WTC11 (cell line): ENCODE measurements around the gene GMEB2.

Experiments
- CBFB ChIP-seq: sonication (generic); formaldehyde crosslinking; IDR thresholded peaks from 2 replicates; pipeline ENCODE4 v1.8.1; 2022; ENCODE audit warnings: mild to moderate bottlenecking, low read depth, missing genetic modification reagents
- ZNF232 ChIP-seq: sonication (generic); formaldehyde crosslinking; IDR thresholded peaks from 2 replicates; pipeline ENCODE4 v1.8.0; 2022; ENCODE audit warnings: mild to moderate bottlenecking, missing genetic modification reagents
- TF ChIP-seq, protein P1 (sequence below): fragments of 200-600 bp; IDR thresholded peaks from 2 replicates; pipeline ENCODE4 v1.8.0; 2022; ENCODE audit warnings: antibody characterized with exemption
- TF ChIP-seq, protein P2 (sequence below): sonication (generic); formaldehyde crosslinking; IDR thresholded peaks from 2 replicates; pipeline ENCODE4 v1.8.0; 2022; ENCODE audit warnings: mild to moderate bottlenecking, missing genetic modification reagents
- TF ChIP-seq, protein P3 (sequence below): sonication (generic); formaldehyde crosslinking; IDR thresholded peaks from 2 replicates; pipeline ENCODE4 v1.8.0; 2022; ENCODE audit warnings: mild to moderate bottlenecking, missing genetic modification reagents

DNA sequence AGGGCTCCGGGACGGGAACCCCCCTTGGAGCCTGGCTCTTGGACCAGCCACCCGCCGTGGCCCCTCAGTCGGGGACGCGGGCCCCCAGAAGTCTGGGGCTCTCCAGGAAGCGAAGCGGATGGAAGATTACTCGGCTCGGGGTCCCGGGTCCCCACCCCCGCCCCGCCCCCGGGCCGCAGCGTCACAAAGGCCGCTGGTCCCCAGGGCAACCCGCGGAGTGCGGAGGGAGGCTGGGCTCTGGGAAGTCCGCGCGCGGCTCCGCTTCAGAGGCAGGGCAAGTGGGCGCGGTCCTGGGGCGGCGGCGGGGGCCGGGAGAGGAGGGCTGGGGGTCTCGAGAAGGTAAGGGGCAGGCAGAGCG, 73.0 kb downstream of the GMEB2 start, which contains the start of gene FNDC11:
- TF ChIP-seq, protein P1, sequence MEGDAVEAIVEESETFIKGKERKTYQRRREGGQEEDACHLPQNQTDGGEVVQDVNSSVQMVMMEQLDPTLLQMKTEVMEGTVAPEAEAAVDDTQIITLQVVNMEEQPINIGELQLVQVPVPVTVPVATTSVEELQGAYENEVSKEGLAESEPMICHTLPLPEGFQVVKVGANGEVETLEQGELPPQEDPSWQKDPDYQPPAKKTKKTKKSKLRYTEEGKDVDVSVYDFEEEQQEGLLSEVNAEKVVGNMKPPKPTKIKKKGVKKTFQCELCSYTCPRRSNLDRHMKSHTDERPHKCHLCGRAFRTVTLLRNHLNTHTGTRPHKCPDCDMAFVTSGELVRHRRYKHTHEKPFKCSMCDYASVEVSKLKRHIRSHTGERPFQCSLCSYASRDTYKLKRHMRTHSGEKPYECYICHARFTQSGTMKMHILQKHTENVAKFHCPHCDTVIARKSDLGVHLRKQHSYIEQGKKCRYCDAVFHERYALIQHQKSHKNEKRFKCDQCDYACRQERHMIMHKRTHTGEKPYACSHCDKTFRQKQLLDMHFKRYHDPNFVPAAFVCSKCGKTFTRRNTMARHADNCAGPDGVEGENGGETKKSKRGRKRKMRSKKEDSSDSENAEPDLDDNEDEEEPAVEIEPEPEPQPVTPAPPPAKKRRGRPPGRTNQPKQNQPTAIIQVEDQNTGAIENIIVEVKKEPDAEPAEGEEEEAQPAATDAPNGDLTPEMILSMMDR, result no peak
- TF ChIP-seq, protein P2, sequence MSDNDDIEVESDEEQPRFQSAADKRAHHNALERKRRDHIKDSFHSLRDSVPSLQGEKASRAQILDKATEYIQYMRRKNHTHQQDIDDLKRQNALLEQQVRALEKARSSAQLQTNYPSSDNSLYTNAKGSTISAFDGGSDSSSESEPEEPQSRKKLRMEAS (CRISPR knock-in tag), result no peak
- TF ChIP-seq CBFB, result no peak
- TF ChIP-seq ZNF232 (CRISPR knock-in tag), result no peak
- TF ChIP-seq, protein P3, sequence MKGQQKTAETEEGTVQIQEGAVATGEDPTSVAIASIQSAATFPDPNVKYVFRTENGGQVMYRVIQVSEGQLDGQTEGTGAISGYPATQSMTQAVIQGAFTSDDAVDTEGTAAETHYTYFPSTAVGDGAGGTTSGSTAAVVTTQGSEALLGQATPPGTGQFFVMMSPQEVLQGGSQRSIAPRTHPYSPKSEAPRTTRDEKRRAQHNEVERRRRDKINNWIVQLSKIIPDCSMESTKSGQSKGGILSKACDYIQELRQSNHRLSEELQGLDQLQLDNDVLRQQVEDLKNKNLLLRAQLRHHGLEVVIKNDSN, result no peak
